IMR-90 (cell line): ENCODE measurements around the gene LUZP2. TPM values are rescaled to one million over a fixed set of nuclear protein-coding genes. Genes with fewer than 3 reads are reported as not detected.

Experiments used
- ATAC-seq: fragments of 200-7000 bp; cut with Tn5 transposase; 2 replicates; pipeline ENCODE4 v1.9.1; 2020; ENCODE audit warnings: low read depth, mild to moderate bottlenecking, moderate library complexity
- BruUV-seq: library from RNA; stranded (reverse); fragments of 400-500 nt; replicated peaks from 2 replicates; lab custom pipeline; 2021; lab: Mats Ljungman, UMichigan
- CTCF ChIA-PET: fragments of 300-600 bp; formaldehyde crosslinking; extraction: SDS; loops from one replicate; lab custom pipeline; 2021; ENCODE audit warnings: antibody characterized with exemption; lab: Yijun Ruan, JAX
- POLR2A ChIA-PET: fragments of 300-600 bp; sonication (Branson Sonifier 250); formaldehyde crosslinking; loops from one replicate; lab custom pipeline; 2022; ENCODE audit warnings: antibody characterized with exemption; ENCODE audit not compliant: unreplicated experiment; lab: Charles Lee
- DNase-seq: peaks from one replicate; pipeline ENCODE4 v3.0.0; 2013
- H2AFZ ChIP-seq: replicated peaks from 2 replicates; pipeline ENCODE3; 2013; ENCODE audit warnings: low read length, mild to moderate bottlenecking; ENCODE audit not compliant: poor library complexity
- H2AK5ac ChIP-seq: 2 replicates; pipeline ENCODE4 v1.6.1; 2013; ENCODE audit warnings: low read depth, low read length, inconsistent platforms
- H2AK9ac ChIP-seq: replicated peaks from 2 replicates; pipeline ENCODE3; 2013; ENCODE audit warnings: mild to moderate bottlenecking, low read depth, low read length, moderate library complexity; ENCODE audit not compliant: poor library complexity
- H2BK120ac ChIP-seq: 2 replicates; pipeline ENCODE4 v1.6.1; 2013; ENCODE audit warnings: low read depth, low read length, inconsistent platforms
- H2BK15ac ChIP-seq: 3 replicates; pipeline ENCODE4 v1.6.1; 2013; ENCODE audit warnings: low read depth, low read length, inconsistent platforms
- H2BK20ac ChIP-seq: 2 replicates; pipeline ENCODE4 v1.6.1; 2013; ENCODE audit warnings: low read depth, mild to moderate bottlenecking, inconsistent platforms, low read length, moderate library complexity
- H2BK5ac ChIP-seq: 2 replicates; pipeline ENCODE4 v1.6.1; 2013; ENCODE audit warnings: mild to moderate bottlenecking, low read depth, low read length, inconsistent platforms; ENCODE audit not compliant: poor library complexity, severe bottlenecking
- H3K14ac ChIP-seq: replicated peaks from 2 replicates; pipeline ENCODE4 v1.6.1; 2013; ENCODE audit warnings: low read depth, low read length, inconsistent platforms
- H3K18ac ChIP-seq: 2 replicates; pipeline ENCODE4 v1.6.1; 2013; ENCODE audit warnings: low read depth, low read length, control low read depth
- H3K23ac ChIP-seq: 2 replicates; pipeline ENCODE4 v1.6.1; 2013; ENCODE audit warnings: low read depth, low read length, inconsistent platforms
- H3K27ac ChIP-seq: 2 replicates; pipeline ENCODE4 v1.5.1; 2013; ENCODE audit warnings: mild to moderate bottlenecking, control low read depth, low read length; ENCODE audit not compliant: insufficient read depth
- H3K27me3 ChIP-seq: 2 replicates; pipeline ENCODE4 v1.6.1; 2013; ENCODE audit warnings: low read length; ENCODE audit not compliant: control insufficient read depth, insufficient read depth
- H3K36me3 ChIP-seq: 2 replicates; pipeline ENCODE4 v1.6.1; 2013; ENCODE audit warnings: low read length, mixed read lengths; ENCODE audit not compliant: control insufficient read depth, insufficient read depth
- H3K4ac ChIP-seq: 2 replicates; pipeline ENCODE4 v1.6.1; 2013; ENCODE audit warnings: low read depth, low read length, inconsistent platforms
- H3K4me1 ChIP-seq: 2 replicates; pipeline ENCODE4 v1.6.1; 2013; ENCODE audit warnings: low read length, mixed read lengths; ENCODE audit not compliant: control insufficient read depth, insufficient read depth
- H3K4me2 ChIP-seq: 2 replicates; pipeline ENCODE4 v1.6.1; 2013; ENCODE audit warnings: low read depth, mild to moderate bottlenecking, control low read depth, low read length, moderate library complexity
- H3K4me3 ChIP-seq: 2 replicates; pipeline ENCODE4 v1.5.1; 2013; ENCODE audit warnings: low read depth, mild to moderate bottlenecking, control low read depth, low read length, moderate library complexity; ENCODE audit not compliant: insufficient read depth
- H3K56ac ChIP-seq: 2 replicates; pipeline ENCODE4 v1.6.1; 2013; ENCODE audit warnings: low read length, inconsistent platforms; ENCODE audit not compliant: insufficient read depth; ENCODE audit errors: extremely low read depth
- H3K79me1 ChIP-seq, 2 experiments: 2 replicates each; pipeline ENCODE4 v1.6.1; 2013; ENCODE audit warnings: low read length in 2 of 2, inconsistent platforms in 1 of 2, low read depth in 1 of 2
- H3K9ac ChIP-seq: 2 replicates; pipeline ENCODE4 v1.6.1; 2013; ENCODE audit warnings: low read depth, low read length, control low read depth
- H3K9me1 ChIP-seq: 2 replicates; pipeline ENCODE4 v1.6.1; 2013; ENCODE audit warnings: low read length, inconsistent platforms; ENCODE audit not compliant: insufficient read depth
- H3K9me3 ChIP-seq: 2 replicates; pipeline ENCODE4 v1.6.1; 2013; ENCODE audit warnings: low read length; ENCODE audit not compliant: control insufficient read depth, insufficient read depth
- H4K20me1 ChIP-seq: 2 replicates; pipeline ENCODE4 v1.6.1; 2013; ENCODE audit warnings: low read length, inconsistent platforms; ENCODE audit not compliant: insufficient read depth
- H4K5ac ChIP-seq: 2 replicates; pipeline ENCODE4 v1.6.1; 2013; ENCODE audit warnings: mild to moderate bottlenecking, low read depth, low read length, control low read depth
- H4K8ac ChIP-seq, 2 experiments: 2 replicates each; pipeline ENCODE4 v1.6.1; 2013; ENCODE audit warnings: low read depth in 2 of 2, low read length in 2 of 2, control low read depth in 1 of 2, inconsistent platforms in 1 of 2
- H4K91ac ChIP-seq: 2 replicates; pipeline ENCODE4 v1.6.1; 2013; ENCODE audit warnings: low read depth, low read length, inconsistent platforms; ENCODE audit not compliant: insufficient read depth
- BHLHE40 ChIP-seq: fragments of 150-350 bp; IDR thresholded peaks from 2 replicates; pipeline ENCODE4 v1.6.1; 2016; ENCODE audit warnings: mild to moderate bottlenecking, low read depth, low read length
- CTCF ChIP-seq: conservative IDR thresholded peaks from 2 replicates; pipeline ENCODE4 v1.5.1; 2012; ENCODE audit warnings: mild to moderate bottlenecking, low read depth, low read length, improper control_type of control experiment
- MAFK ChIP-seq: IDR thresholded peaks from 2 replicates; pipeline ENCODE4 v1.6.1; 2012; ENCODE audit warnings: low read depth, low read length, improper control_type of control experiment
- MAZ ChIP-seq: IDR thresholded peaks from 2 replicates; pipeline ENCODE4 v1.6.1; 2012; ENCODE audit warnings: low read depth, mild to moderate bottlenecking, low read length, improper control_type of control experiment, moderate library complexity, borderline replicate concordance
- NFE2L2 ChIP-seq: fragments of 150-350 bp; IDR thresholded peaks from 2 replicates; pipeline ENCODE4 v1.6.1; 2016; ENCODE audit warnings: low read depth, mild to moderate bottlenecking, low read length
- RCOR1 ChIP-seq: IDR thresholded peaks from 2 replicates; pipeline ENCODE4 v1.6.1; 2012; ENCODE audit warnings: mild to moderate bottlenecking, low read length, improper control_type of control experiment; ENCODE audit not compliant: insufficient replicate concordance
- SMC3 ChIP-seq: fragments of 150-350 bp; IDR thresholded peaks from 2 replicates; pipeline ENCODE4 v1.6.1; 2016; ENCODE audit warnings: low read depth, mild to moderate bottlenecking, antibody characterized with exemption, low read length, moderate library complexity
- USF2 ChIP-seq: fragments of 150-350 bp; IDR thresholded peaks from 2 replicates; pipeline ENCODE4 v1.6.1; 2017; ENCODE audit warnings: mild to moderate bottlenecking, antibody characterized with exemption, low read length, low read depth
- WGBS, 2 experiments: methylation state at CpG; one replicate each; pipeline versions ENCODE4 v1.1.5 to v1.1.7; 2013; ENCODE audit warnings: missing lambda C conversion rate in 2 of 2; ENCODE audit not compliant: insufficient read length in 1 of 2; ENCODE audit errors: extremely low coverage in 2 of 2; 5-methylcytosine and 5-hydroxymethylcytosine counted together
- dilution Hi-C: fragments of 300-500 bp; cut with HindIII; formaldehyde crosslinking; loops from one replicate; pipeline ENCODE4 v1.14.3; 2018; ENCODE audit warnings: low sequenced_read_pairs; ENCODE audit not compliant: unreplicated experiment
- in situ Hi-C: fragments of 300-500 bp; cut with MboI; formaldehyde crosslinking; loops from 3 replicates; pipeline ENCODE4 v1.14.3; 2019; ENCODE audit warnings: low sequenced_read_pairs, inconsistent platforms, mixed read lengths
- intact Hi-C: fragments of 100-400 bp; cut with micrococcal nuclease; formaldehyde crosslinking; loops from 2 replicates; pipeline ENCODE4 v1.10.0; 2022
- polyA plus RNA-seq, 3 experiments: library from polyadenylated mRNA; depleted of rRNA; stranded (reverse); fragments of >200 nt; gene quantifications; 2 replicates each; pipeline ENCODE4 v1.2.3, GENCODE V29; 2012; ENCODE audit warnings: low replicate concordance in 1 of 3
- total RNA-seq: library from RNA; depleted of rRNA; stranded (reverse); fragments of >200 nt; gene quantifications from 2 replicates; pipeline ENCODE4 v1.2.3, GENCODE V29; 2012

The LUZP2 gene
- total and polyA plus RNA-seq, 2 of the 4 experiments (the other 2 are of a cell fraction): 0.89 to 2.0 TPM

GRCh38 chr11:24661331-24661730 lies 164.5 kb downstream of the LUZP2 start:
- in situ Hi-C loops (no loop called here), dilution Hi-C loops (no loop called here), intact Hi-C loops (no loop called here)
- ChIA-PET CTCF (no interaction called here), POLR2A (no interaction called here)
- no peak overlapping the region for H4K8ac ChIP-seq
- H2BK15ac ChIP-seq: no peak overlapping the region
- H3K4me3 ChIP-seq: no peak overlapping the region
- no peak overlapping the region for H4K5ac ChIP-seq
- H2BK120ac ChIP-seq: no peak overlapping the region
- H3K56ac ChIP-seq: no peak overlapping the region
- TF ChIP-seq MAZ (no peak), SMC3 (no peak), CTCF (no peak), RCOR1 (no peak), USF2 (no peak), NFE2L2 (no peak), MAFK (no peak), BHLHE40 (no peak)
- H3K4me1 ChIP-seq: no peaks in the 10 kb centered on the region
- H3K9me1 ChIP-seq: no peaks in the 10 kb centered on the region
- no peak overlapping the region for H3K4ac ChIP-seq
- no peaks in the 10 kb centered on the region for H3K79me1 ChIP-seq
- no peaks in the 10 kb centered on the region for H3K27me3 ChIP-seq
- no peak overlapping the region for H4K91ac ChIP-seq
- H3K23ac ChIP-seq: no peak overlapping the region
- DNase-seq (no peak), ATAC-seq (no peak)
- no peak overlapping the region for H2BK5ac ChIP-seq
- no peak overlapping the region for H3K27ac ChIP-seq
- no peaks in the 10 kb centered on the region for H4K20me1 ChIP-seq
- no peak overlapping the region for H2AK9ac ChIP-seq
- no peak overlapping the region for H2AFZ ChIP-seq
- no peaks in the 10 kb centered on the region for H3K9me3 ChIP-seq
- no peak overlapping the region for H3K14ac ChIP-seq
- no peak overlapping the region for H3K4me2 ChIP-seq
- no peak overlapping the region for H3K9ac ChIP-seq
- no peak overlapping the region for H2AK5ac ChIP-seq
- H2BK20ac ChIP-seq: no peak overlapping the region
- H3K36me3 ChIP-seq: no peaks in the 10 kb centered on the region
- no CpG with 5 or more reads among the region's 1 CpG for WGBS, 2 experiments
- BruUV-seq: no TSS peak
- H3K18ac ChIP-seq: no peak overlapping the region
